Osteoblast (primary cell): ENCODE results near the gene MNT. TPM values are rescaled to one million over a fixed set of nuclear protein-coding genes. Genes with fewer than 3 reads are reported as not detected.

ENCODE experiments used
- DNase-seq: peaks from one replicate; pipeline ENCODE4 v3.0.0; 2011; ENCODE audit warnings: low spot score, mixed read lengths; ENCODE audit not compliant: insufficient read length; ENCODE audit errors: missing footprints
- H2AFZ ChIP-seq: 2 replicates; pipeline ENCODE4 v1.6.0; 2011; ENCODE audit warnings: mild to moderate bottlenecking, low read length
- H3K27ac ChIP-seq: 2 replicates; pipeline ENCODE4 v1.5.1; 2011; ENCODE audit warnings: mild to moderate bottlenecking, low read depth, low read length, moderate library complexity
- H3K27me3 ChIP-seq: 2 replicates; pipeline ENCODE4 v1.6.0; 2012; ENCODE audit warnings: mild to moderate bottlenecking, control low read depth, inconsistent platforms, low read length, moderate library complexity; ENCODE audit not compliant: insufficient read depth
- H3K36me3 ChIP-seq: 2 replicates; pipeline ENCODE4 v1.5.1; 2011; ENCODE audit warnings: mild to moderate bottlenecking, low read length, control low read depth, moderate library complexity; ENCODE audit not compliant: insufficient read depth
- H3K4me1 ChIP-seq: 2 replicates; pipeline ENCODE4 v1.5.1; 2011; ENCODE audit warnings: mild to moderate bottlenecking, low read length, control low read depth, moderate library complexity; ENCODE audit not compliant: insufficient read depth
- H3K4me2 ChIP-seq: 2 replicates; pipeline ENCODE4 v1.6.0; 2011; ENCODE audit warnings: mild to moderate bottlenecking, low read length; ENCODE audit not compliant: insufficient read depth
- H3K4me3 ChIP-seq: fragments of 200-600 bp; sonication (generic); 3 replicates; pipeline ENCODE4 v1.5.1; 2012; ENCODE audit warnings: mild to moderate bottlenecking, low read length, inconsistent platforms; ENCODE audit not compliant: insufficient read depth
- H3K79me2 ChIP-seq: 2 replicates; pipeline ENCODE4 v1.6.0; 2012; ENCODE audit warnings: mild to moderate bottlenecking, low read length, control low read depth, inconsistent platforms; ENCODE audit not compliant: insufficient read depth
- H3K9me3 ChIP-seq: 2 replicates; pipeline ENCODE4 v1.5.1; 2011; ENCODE audit warnings: low read depth, low read length, control low read depth
- H4K20me1 ChIP-seq: 2 replicates; pipeline ENCODE4 v1.6.0; 2012; ENCODE audit warnings: mild to moderate bottlenecking, low read length, control low read depth; ENCODE audit not compliant: insufficient read depth
- total RNA-seq: library from RNA; depleted of rRNA; stranded (reverse); fragments of >200 nt; gene quantifications from 2 replicates; pipeline ENCODE4 v1.2.3, GENCODE V29; 2012
- TF ChIP-seq, protein P1 (sequence below): IDR thresholded peaks from 2 replicates; pipeline ENCODE4 v1.5.1; 2011; ENCODE audit warnings: mild to moderate bottlenecking, low read depth, low read length, moderate library complexity; ENCODE audit errors: extremely low read depth

Gene MNT
- total RNA-seq, 1 donor = 12.3 TPM

DNA sequence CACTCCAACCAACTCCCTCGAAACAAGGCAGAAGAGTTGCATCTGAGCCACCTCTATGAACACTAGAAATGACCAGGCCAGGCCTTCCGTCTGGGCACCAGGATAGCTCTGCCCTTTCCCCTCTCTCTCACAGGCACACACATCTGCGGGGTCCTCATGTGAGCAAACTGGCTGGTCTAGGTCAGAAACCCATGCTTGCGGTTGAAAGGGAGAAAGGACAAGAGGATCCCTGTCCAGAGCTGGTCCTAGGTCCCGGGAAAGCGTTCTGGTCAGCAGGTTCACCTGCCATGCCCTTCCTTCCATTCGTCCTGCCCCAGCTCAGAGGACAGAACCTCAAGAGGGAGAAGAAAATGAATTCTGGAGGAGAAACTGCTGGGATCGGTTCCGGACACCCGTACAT is 2.7 kb downstream of the MNT start:
- Histone ChIP-seq H3K4me3 (peak overlapping the region; percentile 98), H3K4me1 (peaks cover 46% of the 10 kb centered on the region)

DNA sequence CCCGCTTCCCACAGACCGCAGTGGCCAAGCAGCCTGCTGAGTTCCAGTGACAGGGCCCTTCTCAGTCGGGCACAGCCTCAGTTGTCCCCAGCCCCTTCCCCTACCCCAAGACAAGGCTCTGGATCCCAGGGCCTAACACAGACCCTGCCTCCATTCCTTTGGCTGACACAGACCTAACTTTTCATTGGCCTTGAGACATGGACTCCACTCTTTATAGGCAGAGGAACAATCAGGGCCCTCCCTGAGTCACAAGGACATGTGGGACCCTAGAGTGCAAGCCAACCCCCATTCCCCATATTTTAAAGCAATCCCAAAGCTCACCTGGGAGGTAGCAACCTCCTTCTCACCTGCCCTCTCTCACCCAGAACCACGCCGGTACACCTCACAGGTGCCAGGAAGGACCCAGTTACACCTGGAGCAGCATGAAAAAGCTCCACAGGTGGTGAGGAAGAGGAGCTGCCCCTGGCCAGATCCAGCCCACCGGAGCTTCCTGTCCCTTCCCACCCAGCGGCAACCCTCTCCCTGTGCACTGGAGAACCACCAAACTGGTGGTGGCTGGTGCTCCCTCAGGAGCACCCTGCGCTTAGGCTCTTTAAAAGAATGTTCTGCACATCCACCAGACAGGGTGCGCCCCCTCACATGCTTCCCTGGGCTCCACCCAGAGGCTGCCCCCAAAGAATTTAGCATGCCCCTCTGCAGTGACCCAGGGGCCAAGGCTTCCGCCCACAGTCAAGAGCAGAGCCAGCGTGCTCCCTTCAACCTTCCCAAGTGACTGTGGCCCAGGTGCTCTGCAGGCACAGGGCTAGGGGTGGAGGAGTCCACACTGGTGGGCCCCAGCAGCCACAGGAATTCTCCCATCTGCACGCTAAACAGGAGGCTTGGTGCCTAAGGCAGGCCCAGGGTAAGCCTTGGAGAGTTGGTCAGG is 3.4 kb downstream of the MNT start:
- Histone ChIP-seq H3K79me2 (peaks cover 61% of the 10 kb centered on the region), H3K4me1 (peaks cover 42% of the 10 kb centered on the region), H3K27ac (peak overlapping the region; percentile 89), H3K36me3 (no peaks in the 10 kb centered on the region), H3K4me2 (peak overlapping the region; percentile 80), H3K27me3 (no peaks in the 10 kb centered on the region), H2AFZ (no peak overlapping the region), H3K4me3 (peak overlapping the region; percentile 11), H4K20me1 (peaks cover 5% of the 10 kb centered on the region), H3K9me3 (no peaks in the 10 kb centered on the region)
- peak; percentile 81 for DNase-seq
- TF ChIP-seq, protein P1, sequence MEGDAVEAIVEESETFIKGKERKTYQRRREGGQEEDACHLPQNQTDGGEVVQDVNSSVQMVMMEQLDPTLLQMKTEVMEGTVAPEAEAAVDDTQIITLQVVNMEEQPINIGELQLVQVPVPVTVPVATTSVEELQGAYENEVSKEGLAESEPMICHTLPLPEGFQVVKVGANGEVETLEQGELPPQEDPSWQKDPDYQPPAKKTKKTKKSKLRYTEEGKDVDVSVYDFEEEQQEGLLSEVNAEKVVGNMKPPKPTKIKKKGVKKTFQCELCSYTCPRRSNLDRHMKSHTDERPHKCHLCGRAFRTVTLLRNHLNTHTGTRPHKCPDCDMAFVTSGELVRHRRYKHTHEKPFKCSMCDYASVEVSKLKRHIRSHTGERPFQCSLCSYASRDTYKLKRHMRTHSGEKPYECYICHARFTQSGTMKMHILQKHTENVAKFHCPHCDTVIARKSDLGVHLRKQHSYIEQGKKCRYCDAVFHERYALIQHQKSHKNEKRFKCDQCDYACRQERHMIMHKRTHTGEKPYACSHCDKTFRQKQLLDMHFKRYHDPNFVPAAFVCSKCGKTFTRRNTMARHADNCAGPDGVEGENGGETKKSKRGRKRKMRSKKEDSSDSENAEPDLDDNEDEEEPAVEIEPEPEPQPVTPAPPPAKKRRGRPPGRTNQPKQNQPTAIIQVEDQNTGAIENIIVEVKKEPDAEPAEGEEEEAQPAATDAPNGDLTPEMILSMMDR = no peak

More for the DNA sequence above, 2.7 kb downstream of the MNT start:
- DNase-seq = peak; percentile 48
- TF ChIP-seq, protein P1 = no peak
- Histone ChIP-seq H3K27ac (peak overlapping the region; percentile 89), H3K79me2 (peaks cover 61% of the 10 kb centered on the region), H2AFZ (no peak overlapping the region), H3K36me3 (no peaks in the 10 kb centered on the region), H3K9me3 (no peaks in the 10 kb centered on the region), H3K4me2 (peak overlapping the region; percentile 98), H4K20me1 (peaks cover 5% of the 10 kb centered on the region), H3K27me3 (no peaks in the 10 kb centered on the region)

DNA sequence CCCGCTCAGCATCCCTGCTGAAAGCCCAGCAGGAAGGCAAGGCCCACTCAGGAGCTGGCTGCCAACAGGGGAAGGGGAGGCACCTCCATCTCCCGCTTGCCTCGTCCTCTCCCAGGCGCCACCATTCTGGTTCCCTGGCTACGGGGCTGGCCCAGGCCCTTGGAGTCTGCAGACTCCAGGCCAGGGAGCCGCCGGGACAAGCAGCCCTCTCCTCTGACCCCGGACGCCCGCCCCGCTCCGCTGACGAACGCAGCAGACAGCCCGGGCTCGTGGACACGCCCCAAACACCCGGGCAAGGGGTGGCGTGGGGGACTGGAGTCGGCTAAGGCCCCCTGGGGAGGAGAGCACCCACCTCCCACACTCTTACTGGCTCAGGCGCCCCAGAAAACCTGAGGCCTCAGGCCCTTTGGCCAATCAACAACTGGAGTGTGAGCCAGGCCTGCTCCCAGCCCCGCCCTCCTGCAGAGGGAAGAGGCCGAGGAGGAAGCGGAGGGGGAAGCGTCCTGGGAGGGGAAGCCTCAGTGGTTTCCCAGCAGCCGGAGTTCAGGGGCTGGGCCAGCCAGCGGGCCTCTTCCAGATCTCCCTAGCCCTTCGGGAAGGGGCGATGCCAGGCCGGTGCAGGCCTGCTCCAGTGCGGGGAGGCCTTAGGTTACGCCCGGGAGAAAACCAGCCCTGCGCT is 4.2 kb downstream of the MNT start:
- peak; percentile 99 for DNase-seq
- peak overlapping the region; percentile 66 for H3K4me3 ChIP-seq

More for the DNA sequence above, 4.2 kb downstream of the MNT start:
- Histone ChIP-seq H3K36me3 (no peaks in the 10 kb centered on the region), H3K4me1 (peaks cover 43% of the 10 kb centered on the region), H3K79me2 (peaks cover 63% of the 10 kb centered on the region), H3K27me3 (no peaks in the 10 kb centered on the region), H3K9me3 (no peaks in the 10 kb centered on the region), H3K4me2 (peak overlapping the region; percentile 80), H4K20me1 (peaks cover 8% of the 10 kb centered on the region), H2AFZ (no peak overlapping the region), H3K27ac (peak overlapping the region; percentile 89)
- TF ChIP-seq, protein P1 = no peak
